Measurements from ENCODE around the gene ANKFY1.

The ANKFY1 gene

GRCh38 chr17:4150096-4150495, 113.7 kb downstream of the ANKFY1 start:
- no peak overlapping the region for H3K4me2 ChIP-seq (ENCODE audit: insufficient read depth, low read length)
- TF ChIP-seq EZH2 (IDR thresholded peaks at IDR 0.05; ENCODE audit: borderline replicate concordance, low read depth, low read length, severe bottlenecking): no peak
- TF ChIP-seq CTCF (IDR thresholded peaks at IDR 0.05; ENCODE audit: borderline replicate concordance, extremely low read depth, low read length, poor library complexity, severe bottlenecking): no peak
- no peaks in the 10 kb centered on the region for H3K36me3 ChIP-seq (ENCODE audit: insufficient read depth, low read length)
- H3K9ac ChIP-seq (ENCODE audit: low read depth, low read length): no peak overlapping the region
- H4K20me1 ChIP-seq (ENCODE audit: insufficient read depth, low read length): no peaks in the 10 kb centered on the region
- H2AFZ ChIP-seq (ENCODE audit: low read depth, low read length): no peak overlapping the region
- no peak for DNase-seq
- peaks cover 2% of the 10 kb centered on the region for H3K4me1 ChIP-seq (ENCODE audit: insufficient read depth, low read length)
- H3K79me2 ChIP-seq (ENCODE audit: insufficient read depth, low read length): 0 out of 2 replicates have a peak, but pooled peaks cover 2% of the 10 kb centered on the region
- H3K9me3 ChIP-seq (ENCODE audit: insufficient read depth, low read length, severe bottlenecking): no peaks in the 10 kb centered on the region
- no peak overlapping the region for H3K4me3 ChIP-seq (ENCODE audit: low read depth in 1 of 2, low read length in 2 of 2)
- ATAC-seq (ENCODE audit: insufficient read depth, low read depth): no peak
- no peak overlapping the region for H3K27ac ChIP-seq (ENCODE audit: low read length)
- no peaks in the 10 kb centered on the region for H3K27me3 ChIP-seq (ENCODE audit: insufficient read depth, low read length, poor library complexity)

GRCh38 chr17:4148611-4149308, 115.0 kb downstream of the ANKFY1 start:
- no peak for ATAC-seq (ENCODE audit: insufficient read depth, low read depth)
- Histone ChIP-seq H3K36me3 (ENCODE audit: insufficient read depth, low read length) (no peaks in the 10 kb centered on the region), H3K27me3 (ENCODE audit: insufficient read depth, low read length, poor library complexity) (no peaks in the 10 kb centered on the region), H2AFZ (ENCODE audit: low read depth, low read length) (no peak overlapping the region), H3K4me2 (ENCODE audit: insufficient read depth, low read length) (no peak overlapping the region), H3K4me1 (ENCODE audit: insufficient read depth, low read length) (peaks cover 13% of the 10 kb centered on the region), H3K4me3 (ENCODE audit: low read depth in 1 of 2, low read length in 2 of 2) (no peak overlapping the region), H3K9me3 (ENCODE audit: insufficient read depth, low read length, severe bottlenecking) (no peaks in the 10 kb centered on the region), H3K27ac (ENCODE audit: low read length) (no peak overlapping the region), H4K20me1 (ENCODE audit: insufficient read depth, low read length) (no peaks in the 10 kb centered on the region), H3K79me2 (ENCODE audit: insufficient read depth, low read length) (peaks cover 14% of the 10 kb centered on the region), H3K9ac (ENCODE audit: low read depth, low read length) (no peak overlapping the region)
- DNase-seq: no peak
- TF ChIP-seq EZH2 (IDR thresholded peaks at IDR 0.05; ENCODE audit: borderline replicate concordance, low read depth, low read length, severe bottlenecking): no peak
- no peak for TF ChIP-seq CTCF (IDR thresholded peaks at IDR 0.05; ENCODE audit: borderline replicate concordance, extremely low read depth, low read length, poor library complexity, severe bottlenecking)

- H2AFZ ChIP-seq (ENCODE audit: low read depth, low read length): no peak overlapping the region
- no peaks in the 10 kb centered on the region for H3K27me3 ChIP-seq (ENCODE audit: insufficient read depth, low read length, poor library complexity)
- TF ChIP-seq EZH2 (IDR thresholded peaks at IDR 0.05; ENCODE audit: borderline replicate concordance, low read depth, low read length, severe bottlenecking) (no peak), CTCF (IDR thresholded peaks at IDR 0.05; ENCODE audit: borderline replicate concordance, extremely low read depth, low read length, poor library complexity, severe bottlenecking) (no peak)
- ATAC-seq (ENCODE audit: insufficient read depth, low read depth) (no peak), DNase-seq (no peak)
- H3K27ac ChIP-seq (ENCODE audit: low read length): no peak overlapping the region
- H3K4me2 ChIP-seq (ENCODE audit: insufficient read depth, low read length): no peak overlapping the region
- no peak overlapping the region for H3K4me3 ChIP-seq (ENCODE audit: low read depth in 1 of 2, low read length in 2 of 2)
- no peaks in the 10 kb centered on the region for H3K9me3 ChIP-seq (ENCODE audit: insufficient read depth, low read length, severe bottlenecking)
- H3K9ac ChIP-seq (ENCODE audit: low read depth, low read length): no peak overlapping the region
- no peaks in the 10 kb centered on the region for H4K20me1 ChIP-seq (ENCODE audit: insufficient read depth, low read length)
- H3K36me3 ChIP-seq (ENCODE audit: insufficient read depth, low read length): no peaks in the 10 kb centered on the region
- H3K79me2 ChIP-seq (ENCODE audit: insufficient read depth, low read length): peaks cover 15% of the 10 kb centered on the region
- peaks cover 13% of the 10 kb centered on the region for H3K4me1 ChIP-seq (ENCODE audit: insufficient read depth, low read length)
Observed at GRCh38 chr17:4147751-4148310, 115.9 kb downstream of the ANKFY1 start.
